ENCODE data around the gene TRIO.
A peak's percentile ranks its signal among the peaks of the same experiment; 100 is the strongest.

The TRIO gene

GRCh38 chr5:14166437-14166836 is 23.3 kb downstream of the TRIO start:
- no peak for FAIRE-seq

GRCh38 chr5:14167211-14167845 is 24.2 kb downstream of the TRIO start:
- peak; percentile 42 for DNase-seq (ENCODE audit: low spot score)
- FAIRE-seq = no peak

More at GRCh38 chr5:14166437-14166836, 23.3 kb downstream of the TRIO start:
- DNase-seq (ENCODE audit: low spot score) = no peak

- DNase-seq (ENCODE audit: low spot score) = no peak
- no peak for FAIRE-seq
These were observed 25.1 kb downstream of the TRIO start for GRCh38 chr5:14168144-14168792.

GRCh38 chr5:14168793-14169262 is 25.7 kb downstream of the TRIO start:
- DNase-seq (ENCODE audit: low spot score) = no peak
- no peak for FAIRE-seq

- FAIRE-seq (no peak), DNase-seq (ENCODE audit: low spot score) (no peak)
These were observed 27.9 kb downstream of the TRIO start for GRCh38 chr5:14171046-14171445.

GRCh38 chr5:14171621-14172020 is 28.5 kb downstream of the TRIO start:
- no peak for FAIRE-seq

GRCh38 chr5:14172149-14172795 is 29.1 kb downstream of the TRIO start:
- DNase-seq (ENCODE audit: low spot score) (no peak), FAIRE-seq (no peak)

More at GRCh38 chr5:14171621-14172020, 28.5 kb downstream of the TRIO start:
- no peak for DNase-seq (ENCODE audit: low spot score)

- FAIRE-seq (no peak), DNase-seq (ENCODE audit: low spot score) (no peak)
These were observed 30.5 kb downstream of the TRIO start for GRCh38 chr5:14173377-14174229.

GRCh38 chr5:14174230-14174636 is 31.1 kb downstream of the TRIO start:
- DNase-seq (ENCODE audit: low spot score) = no peak
- FAIRE-seq = no peak

GRCh38 chr5:14175381-14175780 is 32.2 kb downstream of the TRIO start:
- DNase-seq (ENCODE audit: low spot score) = no peak
- no peak for FAIRE-seq

GRCh38 chr5:14176888-14177287 is 33.7 kb downstream of the TRIO start:
- DNase-seq (ENCODE audit: low spot score) (no peak), FAIRE-seq (no peak)

GRCh38 chr5:14177634-14178033 is 34.5 kb downstream of the TRIO start:
- no peak for FAIRE-seq
- DNase-seq (ENCODE audit: low spot score) = no peak

GRCh38 chr5:14178091-14178490 is 34.9 kb downstream of the TRIO start:
- FAIRE-seq (no peak), DNase-seq (ENCODE audit: low spot score) (no peak)

- DNase-seq (ENCODE audit: low spot score) = no peak
- FAIRE-seq = no peak
These were observed 35.6 kb downstream of the TRIO start for GRCh38 chr5:14178671-14179211.

- no peak for DNase-seq (ENCODE audit: low spot score)
- FAIRE-seq = no peak
These were observed 36.3 kb downstream of the TRIO start for GRCh38 chr5:14179446-14179845.

GRCh38 chr5:14180437-14180836 is 37.3 kb downstream of the TRIO start:
- DNase-seq (ENCODE audit: low spot score) = no peak

GRCh38 chr5:14181299-14181968 is 38.3 kb downstream of the TRIO start:
- DNase-seq (ENCODE audit: low spot score) (no peak), FAIRE-seq (no peak)

More at GRCh38 chr5:14180437-14180836, 37.3 kb downstream of the TRIO start:
- no peak for FAIRE-seq

- DNase-seq (ENCODE audit: low spot score) (no peak), FAIRE-seq (no peak)
These were observed 39.6 kb downstream of the TRIO start for GRCh38 chr5:14182761-14183160.

GRCh38 chr5:14183187-14183939 is 40.2 kb downstream of the TRIO start:
- FAIRE-seq = no peak
- DNase-seq (ENCODE audit: low spot score) = no peak

GRCh38 chr5:14184082-14184481 is 40.9 kb downstream of the TRIO start:
- DNase-seq (ENCODE audit: low spot score) (no peak), FAIRE-seq (no peak)
